WTC11 (cell line): Measurements from ENCODE around the gene TMC1.

Experiments used
- ATF1 ChIP-seq: sonication (generic); formaldehyde crosslinking; IDR thresholded peaks from 2 replicates; pipeline ENCODE4 v1.8.1; 2023; ENCODE audit warnings: mild to moderate bottlenecking, moderate library complexity, missing genetic modification reagents
- CBFB ChIP-seq: sonication (generic); formaldehyde crosslinking; IDR thresholded peaks from 2 replicates; pipeline ENCODE4 v1.8.1; 2022; ENCODE audit warnings: mild to moderate bottlenecking, low read depth, missing genetic modification reagents
- CREB1 ChIP-seq: sonication (generic); formaldehyde crosslinking; IDR thresholded peaks from 2 replicates; pipeline ENCODE4 v1.8.0; 2023; ENCODE audit warnings: mild to moderate bottlenecking, missing genetic modification reagents
- CTCF ChIP-seq: fragments of 200-600 bp; IDR thresholded peaks from 2 replicates; pipeline ENCODE4 v1.8.0; 2022; ENCODE audit warnings: antibody characterized with exemption
- E2F4 ChIP-seq: sonication (generic); formaldehyde crosslinking; IDR thresholded peaks from 2 replicates; pipeline ENCODE4 v1.8.1; 2022; ENCODE audit warnings: low read depth, mild to moderate bottlenecking, moderate library complexity, missing genetic modification reagents, borderline replicate concordance
- IRF1 ChIP-seq: sonication (generic); formaldehyde crosslinking; IDR thresholded peaks from 2 replicates; pipeline ENCODE4 v1.8.0; 2023; ENCODE audit warnings: missing genetic modification reagents
- KAT7 ChIP-seq: sonication (generic); formaldehyde crosslinking; IDR thresholded peaks from 2 replicates; pipeline ENCODE4 v1.8.1; 2023; ENCODE audit warnings: missing genetic modification reagents, mild to moderate bottlenecking, borderline replicate concordance
- NR1H2 ChIP-seq: sonication (generic); formaldehyde crosslinking; IDR thresholded peaks from 2 replicates; pipeline ENCODE4 v1.9.0; 2021; ENCODE audit warnings: mild to moderate bottlenecking, moderate library complexity, missing genetic modification reagents
- TCF7 ChIP-seq: sonication (generic); formaldehyde crosslinking; IDR thresholded peaks from 2 replicates; pipeline ENCODE4 v1.8.0; 2022; ENCODE audit warnings: mild to moderate bottlenecking, low read depth, missing genetic modification reagents, moderate library complexity
- TEAD1 ChIP-seq: sonication (generic); formaldehyde crosslinking; IDR thresholded peaks from 2 replicates; pipeline ENCODE4 v1.8.0; 2022; ENCODE audit warnings: mild to moderate bottlenecking, missing genetic modification reagents
- ZNF317 ChIP-seq: sonication (generic); formaldehyde crosslinking; IDR thresholded peaks from 2 replicates; pipeline ENCODE4 v1.8.1; 2023; ENCODE audit warnings: low read depth, mild to moderate bottlenecking, moderate library complexity, missing genetic modification reagents, borderline replicate concordance
- ZNF512 ChIP-seq: sonication (generic); formaldehyde crosslinking; IDR thresholded peaks from 2 replicates; pipeline ENCODE4 v1.8.1; 2022; ENCODE audit warnings: missing genetic modification reagents, borderline replicate concordance
- TF ChIP-seq, protein P1 (sequence below): sonication (generic); formaldehyde crosslinking; conservative IDR thresholded peaks from 2 replicates; pipeline ENCODE4 v1.8.1; 2022; ENCODE audit warnings: mild to moderate bottlenecking, missing genetic modification reagents
- TF ChIP-seq, protein P2 (sequence below): sonication (generic); formaldehyde crosslinking; IDR thresholded peaks from 2 replicates; pipeline ENCODE4 v1.8.1; 2023; ENCODE audit warnings: mild to moderate bottlenecking, moderate library complexity, missing genetic modification reagents

DNA sequence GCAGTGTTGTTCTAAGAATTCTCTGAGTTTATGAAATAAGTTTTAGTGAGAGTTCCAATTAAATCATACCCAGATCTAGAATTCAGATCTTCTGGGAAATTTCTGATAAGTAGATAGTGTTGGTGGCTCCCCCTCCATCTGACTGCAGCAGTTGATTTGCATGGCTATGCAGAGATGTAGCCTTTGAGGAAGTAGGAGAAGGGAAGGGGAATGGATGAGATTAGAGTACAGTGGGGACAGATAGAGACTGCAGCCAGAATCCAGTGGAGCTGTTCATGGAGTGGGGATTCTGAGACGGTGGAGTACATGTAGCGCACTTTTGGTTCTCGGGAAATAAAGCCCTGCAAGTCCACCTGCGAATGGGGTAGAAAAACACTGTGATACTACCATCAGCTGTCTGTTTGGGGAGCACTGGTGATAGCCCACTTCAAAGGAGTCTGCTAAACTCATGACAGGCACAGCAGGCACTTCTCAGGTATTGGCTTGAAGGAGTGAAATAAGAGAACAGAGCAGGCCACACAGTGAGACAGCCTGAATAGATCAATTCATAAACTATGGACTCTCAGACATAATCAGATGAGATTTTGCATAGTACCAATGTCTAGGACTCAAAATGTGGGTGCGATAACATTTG, 334.6 kb downstream of the TMC1 start:
- TF ChIP-seq CTCF (no peak), CBFB (CRISPR knock-in tag) (no peak), TEAD1 (CRISPR knock-in tag) (no peak), TCF7 (CRISPR knock-in tag) (no peak), KAT7 (CRISPR knock-in tag) (no peak), E2F4 (CRISPR knock-in tag) (no peak), NR1H2 (no peak), IRF1 (CRISPR knock-in tag) (no peak), ZNF317 (CRISPR knock-in tag) (no peak), ZNF512 (CRISPR knock-in tag) (no peak), ATF1 (no peak), CREB1 (CRISPR knock-in tag) (no peak)
- TF ChIP-seq, protein P1, sequence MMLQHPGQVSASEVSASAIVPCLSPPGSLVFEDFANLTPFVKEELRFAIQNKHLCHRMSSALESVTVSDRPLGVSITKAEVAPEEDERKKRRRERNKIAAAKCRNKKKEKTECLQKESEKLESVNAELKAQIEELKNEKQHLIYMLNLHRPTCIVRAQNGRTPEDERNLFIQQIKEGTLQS (CRISPR knock-in tag), result no peak
- TF ChIP-seq, protein P2, sequence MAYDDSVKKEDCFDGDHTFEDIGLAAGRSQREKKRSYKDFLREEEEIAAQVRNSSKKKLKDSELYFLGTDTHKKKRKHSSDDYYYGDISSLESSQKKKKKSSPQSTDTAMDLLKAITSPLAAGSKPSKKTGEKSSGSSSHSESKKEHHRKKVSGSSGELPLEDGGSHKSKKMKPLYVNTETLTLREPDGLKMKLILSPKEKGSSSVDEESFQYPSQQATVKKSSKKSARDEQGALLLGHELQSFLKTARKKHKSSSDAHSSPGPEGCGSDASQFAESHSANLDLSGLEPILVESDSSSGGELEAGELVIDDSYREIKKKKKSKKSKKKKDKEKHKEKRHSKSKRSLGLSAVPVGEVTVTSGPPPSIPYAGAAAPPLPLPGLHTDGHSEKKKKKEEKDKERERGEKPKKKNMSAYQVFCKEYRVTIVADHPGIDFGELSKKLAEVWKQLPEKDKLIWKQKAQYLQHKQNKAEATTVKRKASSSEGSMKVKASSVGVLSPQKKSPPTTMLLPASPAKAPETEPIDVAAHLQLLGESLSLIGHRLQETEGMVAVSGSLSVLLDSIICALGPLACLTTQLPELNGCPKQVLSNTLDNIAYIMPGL, result no peak
